ENCODE results near the gene MYCBPAP. TPM values are rescaled to one million over a fixed set of nuclear protein-coding genes. Genes with fewer than 3 reads are reported as not detected.

Gene MYCBPAP
- total RNA-seq, 2 donors from 2014 or later = 1.1 to 2.8 TPM

DNA sequence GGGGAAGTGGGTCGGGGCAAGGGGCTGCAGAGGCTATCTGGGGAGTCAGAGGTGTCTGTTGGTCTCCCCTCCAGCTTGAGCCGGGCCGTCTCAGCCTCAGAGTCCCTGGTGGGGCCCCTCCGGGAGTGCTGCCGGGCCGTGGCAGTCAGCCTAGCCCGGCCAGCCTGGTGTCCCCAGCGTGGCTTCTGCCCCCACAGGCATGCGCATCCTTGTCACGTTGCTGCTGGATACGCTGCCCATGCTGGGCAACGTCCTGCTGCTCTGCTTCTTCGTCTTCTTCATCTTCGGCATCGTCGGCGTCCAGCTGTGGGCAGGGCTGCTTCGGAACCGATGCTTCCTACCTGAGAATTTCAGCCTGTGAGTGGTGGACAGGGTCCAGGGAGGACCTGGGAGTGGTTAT is 63.4 kb downstream of the MYCBPAP start:
- Mint-ChIP-seq H3K27me3 (peaks cover 19 to 21% of the 10 kb centered on the region in 2 donors), H3K9me3 (no peaks in the 10 kb centered on the region), H3K27ac (no peak overlapping the region), H3K36me3 (no peaks in the 10 kb centered on the region), H3K4me1 (ENCODE audit: low read depth in 2 of 2) (no peaks in the 10 kb centered on the region), H3K4me3 (no peak overlapping the region)
- no peak for DNase-seq (ENCODE audit: low spot score)
- ATAC-seq = no peak

DNA sequence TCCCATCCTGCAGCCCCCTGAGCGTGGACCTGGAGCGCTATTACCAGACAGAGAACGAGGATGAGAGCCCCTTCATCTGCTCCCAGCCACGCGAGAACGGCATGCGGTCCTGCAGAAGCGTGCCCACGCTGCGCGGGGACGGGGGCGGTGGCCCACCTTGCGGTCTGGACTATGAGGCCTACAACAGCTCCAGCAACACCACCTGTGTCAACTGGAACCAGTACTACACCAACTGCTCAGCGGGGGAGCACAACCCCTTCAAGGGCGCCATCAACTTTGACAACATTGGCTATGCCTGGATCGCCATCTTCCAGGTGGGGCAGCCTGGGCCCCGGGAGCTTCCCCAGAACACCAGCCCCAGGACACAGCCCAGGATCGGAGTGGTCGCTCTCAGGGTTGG is 64.3 kb downstream of the MYCBPAP start:
- ATAC-seq = no peak

DNA sequence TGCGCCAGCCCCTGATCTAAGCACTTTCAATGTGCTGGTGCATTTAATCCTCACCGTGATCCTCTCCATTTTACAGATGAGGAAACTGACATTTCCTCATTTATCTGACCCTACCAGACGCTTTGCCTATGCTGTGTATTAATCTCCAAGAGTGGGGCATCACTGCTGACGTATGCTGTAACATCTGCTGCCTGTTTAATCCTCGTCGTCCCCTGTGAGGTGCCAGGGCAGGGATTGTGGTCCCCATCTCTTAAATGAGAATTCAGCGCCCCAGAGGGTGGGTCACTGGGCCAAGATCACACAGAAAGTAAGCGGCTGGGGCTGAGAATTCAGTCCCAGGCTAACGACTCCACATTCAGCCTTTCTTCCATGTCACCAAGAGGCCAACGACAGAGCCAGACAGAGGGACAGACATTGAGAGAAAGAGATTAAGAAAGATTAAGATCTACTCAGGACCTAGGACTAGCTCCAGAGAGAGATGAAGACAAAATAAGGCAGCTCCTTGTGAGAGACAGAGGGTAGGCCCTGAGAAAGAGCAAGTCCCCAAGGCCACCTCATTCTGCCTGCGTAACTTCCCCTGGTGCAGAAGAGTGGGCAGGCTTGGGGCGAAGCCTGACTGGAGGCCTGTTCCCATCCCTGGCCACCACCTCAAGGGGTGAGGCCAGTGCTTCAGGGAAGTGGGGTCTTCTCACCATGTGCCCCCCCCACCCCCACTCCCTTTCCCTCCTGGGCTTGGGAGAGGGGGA is 65.8 kb downstream of the MYCBPAP start:
- DNase-seq (ENCODE audit: low spot score) = no peak
- H3K36me3 Mint-ChIP-seq = no peaks in the 10 kb centered on the region
- peaks cover 11 to 19% of the 10 kb centered on the region in 2 donors for H3K27me3 Mint-ChIP-seq
- no peaks in the 10 kb centered on the region for H3K9me3 Mint-ChIP-seq
- no peak overlapping the region for H3K4me3 Mint-ChIP-seq
- no peaks in the 10 kb centered on the region for H3K4me1 Mint-ChIP-seq (ENCODE audit: low read depth in 2 of 2)
- no peak overlapping the region for H3K27ac Mint-ChIP-seq
- no peak for ATAC-seq

More for the DNA sequence above, 64.3 kb downstream of the MYCBPAP start:
- H3K27ac Mint-ChIP-seq = no peak overlapping the region
- no peaks in the 10 kb centered on the region for H3K4me1 Mint-ChIP-seq (ENCODE audit: low read depth in 2 of 2)
- DNase-seq (ENCODE audit: low spot score) = no peak
- H3K36me3 Mint-ChIP-seq = no peaks in the 10 kb centered on the region
- H3K4me3 Mint-ChIP-seq = no peak overlapping the region
- H3K9me3 Mint-ChIP-seq = no peaks in the 10 kb centered on the region
- peaks cover 13 to 15% of the 10 kb centered on the region in 2 donors for H3K27me3 Mint-ChIP-seq

DNA sequence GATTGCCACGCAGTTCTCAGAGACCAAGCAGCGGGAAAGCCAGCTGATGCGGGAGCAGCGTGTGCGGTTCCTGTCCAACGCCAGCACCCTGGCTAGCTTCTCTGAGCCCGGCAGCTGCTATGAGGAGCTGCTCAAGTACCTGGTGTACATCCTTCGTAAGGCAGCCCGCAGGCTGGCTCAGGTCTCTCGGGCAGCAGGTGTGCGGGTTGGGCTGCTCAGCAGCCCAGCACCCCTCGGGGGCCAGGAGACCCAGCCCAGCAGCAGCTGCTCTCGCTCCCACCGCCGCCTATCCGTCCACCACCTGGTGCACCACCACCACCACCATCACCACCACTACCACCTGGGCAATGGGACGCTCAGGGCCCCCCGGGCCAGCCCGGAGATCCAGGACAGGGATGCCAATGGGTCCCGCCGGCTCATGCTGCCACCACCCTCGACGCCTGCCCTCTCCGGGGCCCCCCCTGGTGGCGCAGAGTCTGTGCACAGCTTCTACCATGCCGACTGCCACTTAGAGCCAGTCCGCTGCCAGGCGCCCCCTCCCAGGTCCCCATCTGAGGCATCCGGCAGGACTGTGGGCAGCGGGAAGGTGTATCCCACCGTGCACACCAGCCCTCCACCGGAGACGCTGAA is 67.5 kb downstream of the MYCBPAP start:
- Mint-ChIP-seq H3K4me1 (ENCODE audit: low read depth in 2 of 2) (no peaks in the 10 kb centered on the region), H3K27ac (no peak overlapping the region), H3K9me3 (no peaks in the 10 kb centered on the region), H3K36me3 (no peaks in the 10 kb centered on the region), H3K4me3 (no peak overlapping the region), H3K27me3 (peaks cover 11 to 19% of the 10 kb centered on the region in 2 donors)
- DNase-seq (ENCODE audit: low spot score) (no peak), ATAC-seq (peak in 1 of 2 donors; percentile 8)

DNA sequence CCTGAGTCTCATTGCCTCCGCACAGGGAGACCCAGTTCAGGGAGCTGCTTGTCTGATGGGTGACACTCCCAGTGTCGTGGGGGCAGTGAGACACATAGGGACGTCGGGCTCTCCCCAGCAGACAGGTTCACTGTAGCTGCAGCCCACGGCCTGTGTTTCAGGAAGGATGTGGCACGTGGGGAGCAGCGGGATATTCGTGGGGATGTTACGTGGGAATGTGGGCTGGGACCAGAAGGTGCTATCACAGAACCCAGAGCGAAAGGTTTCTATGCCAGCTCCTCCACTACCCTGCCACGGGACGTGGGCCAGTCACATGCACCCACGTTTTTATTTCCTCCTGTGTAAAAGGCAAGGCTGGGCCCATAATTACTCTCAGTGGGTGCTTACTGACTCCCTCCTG is 68.6 kb downstream of the MYCBPAP start:
- Mint-ChIP-seq H3K4me1 (ENCODE audit: low read depth in 2 of 2) (no peaks in the 10 kb centered on the region), H3K4me3 (no peak overlapping the region), H3K27me3 (peaks cover 10 to 13% of the 10 kb centered on the region in 2 donors), H3K36me3 (no peaks in the 10 kb centered on the region), H3K9me3 (no peaks in the 10 kb centered on the region), H3K27ac (no peak overlapping the region)
- ATAC-seq = no peak
- no peak for DNase-seq (ENCODE audit: low spot score)

DNA sequence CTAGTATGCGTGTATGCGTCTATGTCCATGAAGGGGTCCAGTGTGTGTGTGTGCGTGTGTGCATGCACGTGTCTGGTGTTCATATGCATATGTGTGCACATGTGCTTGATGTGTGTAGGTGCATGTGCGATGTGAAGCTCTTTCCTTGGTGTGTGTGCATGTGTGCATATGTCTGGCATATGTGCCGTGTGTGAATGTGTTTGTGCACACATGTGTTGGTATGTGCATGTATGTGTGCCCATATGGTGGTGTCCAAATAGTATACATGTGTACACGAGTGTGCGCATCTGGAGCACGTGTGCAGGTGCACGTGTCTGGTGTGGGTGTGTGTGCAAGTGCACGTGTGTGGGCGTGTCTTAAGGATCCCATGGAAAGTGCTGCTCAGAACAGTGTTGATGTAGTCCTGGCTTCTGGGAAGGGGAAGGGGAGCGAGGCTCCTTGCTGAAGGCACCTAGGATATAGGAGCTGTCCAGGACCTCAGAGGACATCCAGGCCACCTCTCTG is 69.3 kb downstream of the MYCBPAP start:
- Mint-ChIP-seq H3K4me3 (no peak overlapping the region), H3K4me1 (ENCODE audit: low read depth in 2 of 2) (no peaks in the 10 kb centered on the region), H3K36me3 (no peaks in the 10 kb centered on the region), H3K9me3 (no peaks in the 10 kb centered on the region), H3K27ac (no peak overlapping the region), H3K27me3 (peaks cover 7 to 13% of the 10 kb centered on the region in 2 donors)
- ATAC-seq (no peak), DNase-seq (ENCODE audit: low spot score) (no peak)

DNA sequence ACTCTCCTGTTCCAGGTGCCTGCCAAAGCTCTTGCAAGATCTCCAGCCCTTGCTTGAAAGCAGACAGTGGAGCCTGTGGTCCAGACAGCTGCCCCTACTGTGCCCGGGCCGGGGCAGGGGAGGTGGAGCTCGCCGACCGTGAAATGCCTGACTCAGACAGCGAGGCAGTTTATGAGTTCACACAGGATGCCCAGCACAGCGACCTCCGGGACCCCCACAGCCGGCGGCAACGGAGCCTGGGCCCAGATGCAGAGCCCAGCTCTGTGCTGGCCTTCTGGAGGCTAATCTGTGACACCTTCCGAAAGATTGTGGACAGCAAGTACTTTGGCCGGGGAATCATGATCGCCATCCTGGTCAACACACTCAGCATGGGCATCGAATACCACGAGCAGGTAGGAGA is 69.9 kb downstream of the MYCBPAP start:
- DNase-seq (ENCODE audit: low spot score) = no peak
- Mint-ChIP-seq H3K36me3 (no peaks in the 10 kb centered on the region), H3K9me3 (no peaks in the 10 kb centered on the region), H3K4me1 (ENCODE audit: low read depth in 2 of 2) (no peaks in the 10 kb centered on the region), H3K27me3 (peaks cover 7 to 13% of the 10 kb centered on the region in 2 donors), H3K27ac (no peak overlapping the region), H3K4me3 (no peak overlapping the region)
- no peak for ATAC-seq

DNA sequence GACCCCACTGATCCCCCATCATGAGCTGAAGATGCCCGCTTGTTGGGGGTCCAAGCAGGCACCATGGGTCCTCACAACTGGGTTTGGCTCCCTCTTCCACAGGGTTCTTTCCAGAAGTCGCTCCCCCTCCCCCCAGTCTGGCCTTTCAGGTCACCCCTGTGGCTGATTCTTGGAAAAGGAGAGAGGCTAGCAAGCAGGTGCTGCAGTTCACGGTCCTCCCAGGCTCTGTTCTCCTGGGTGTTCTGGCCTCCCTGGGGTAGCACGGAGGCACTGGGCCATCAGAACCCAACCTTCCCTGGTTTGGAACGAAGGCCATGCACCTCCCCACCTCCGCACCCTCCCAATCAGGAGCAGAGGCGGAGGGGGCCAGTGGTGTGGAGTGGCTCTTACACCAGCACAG is 71.2 kb downstream of the MYCBPAP start:
- Mint-ChIP-seq H3K9me3 (no peaks in the 10 kb centered on the region), H3K4me3 (no peak overlapping the region), H3K4me1 (ENCODE audit: low read depth in 2 of 2) (no peaks in the 10 kb centered on the region), H3K36me3 (no peaks in the 10 kb centered on the region), H3K27ac (no peak overlapping the region), H3K27me3 (peaks cover 16 to 19% of the 10 kb centered on the region in 2 donors)
- ATAC-seq (no peak), DNase-seq (ENCODE audit: low spot score) (no peak)

DNA sequence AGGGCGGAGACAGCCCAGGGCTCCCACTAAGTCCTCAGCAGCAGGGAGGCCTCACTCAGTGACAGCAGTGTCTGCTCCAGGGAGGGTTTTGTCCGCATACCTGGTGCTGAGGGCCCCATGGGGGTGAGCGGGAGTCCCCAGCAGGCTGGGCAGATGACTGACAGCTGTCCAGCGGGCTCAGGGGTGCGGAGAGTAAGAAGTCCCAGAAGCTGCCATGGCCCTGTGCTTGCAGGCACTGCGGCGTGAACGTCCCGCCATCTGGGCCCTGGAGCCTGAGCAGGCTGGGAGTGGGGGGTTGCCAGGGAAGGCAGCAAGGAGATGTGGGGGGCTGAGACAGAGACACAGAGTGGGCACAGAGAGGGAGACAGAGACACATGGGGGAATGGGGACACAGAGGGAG is 72.4 kb downstream of the MYCBPAP start:
- Mint-ChIP-seq H3K4me1 (ENCODE audit: low read depth in 2 of 2) (no peaks in the 10 kb centered on the region), H3K27ac (no peak overlapping the region), H3K36me3 (no peaks in the 10 kb centered on the region), H3K27me3 (peaks cover 16 to 19% of the 10 kb centered on the region in 2 donors), H3K4me3 (no peak overlapping the region), H3K9me3 (no peaks in the 10 kb centered on the region)
- no peak for ATAC-seq
- no peak for DNase-seq (ENCODE audit: low spot score)

Other genes with a start within 250 kb of the MYCBPAP start
- not detected for gene TMEM92, start 234.0 kb upstream of the MYCBPAP start, total RNA-seq
- gene XYLT2, start 162.3 kb upstream of the MYCBPAP start, total RNA-seq = 10 to 100 TPM; 19.6 to 27.1 TPM
- 10 to 100 TPM; 62.7 to 77.7 TPM for gene MRPL27, start 135.3 kb upstream of the MYCBPAP start, total RNA-seq
- gene EME1, start 135.2 kb upstream of the MYCBPAP start, total RNA-seq = 10 to 100 TPM; 15.8 to 40.2 TPM
- gene LRRC59, start 110.9 kb upstream of the MYCBPAP start, total RNA-seq = 100 to 1,000 TPM in 1 of 2 donors, 10 to 100 TPM in 1; 90.8 to 138 TPM
- gene ACSF2, start 82.2 kb upstream of the MYCBPAP start, total RNA-seq = 10 to 100 TPM in 1 of 2 donors, 1 to 10 TPM in 1; 6.9 to 13.4 TPM
- gene CHAD, start 39.6 kb upstream of the MYCBPAP start, total RNA-seq = not detected
- gene RSAD1, start 29.6 kb upstream of the MYCBPAP start, total RNA-seq = 10 to 100 TPM; 34.3 to 54.2 TPM
- not detected for gene EPN3, start 24.3 kb downstream of the MYCBPAP start, total RNA-seq
- gene SPATA20, start 38.7 kb downstream of the MYCBPAP start, total RNA-seq = 10 to 100 TPM; 15.3 to 25.6 TPM
- gene CACNA1G, start 52.3 kb downstream of the MYCBPAP start, total RNA-seq = not detected
- gene ABCC3, start 126.4 kb downstream of the MYCBPAP start, total RNA-seq = not detected
- gene ANKRD40, start 199.5 kb downstream of the MYCBPAP start, total RNA-seq = 10 to 100 TPM; 38.4 to 44.7 TPM
- 100 to 1,000 TPM in 1 of 2 donors, 10 to 100 TPM in 1; 81.8 to 234 TPM for gene LUC7L3, start 211.2 kb downstream of the MYCBPAP start, total RNA-seq